H1 (cell line): ENCODE results near the gene NCKIPSD. TPM values are rescaled to one million over a fixed set of nuclear protein-coding genes. Genes with fewer than 3 reads are reported as not detected.
A peak's percentile ranks its signal among the peaks of the same experiment; 100 is the strongest.

Experiments used
- CBX8 ChIP-seq: fragments of 300-800, 300-1000 bp; sonication (generic); IDR thresholded peaks from 2 replicates; pipeline ENCODE4 v1.7.1; 2016; ENCODE audit warnings: low read depth, low read length, borderline replicate concordance
- CHD2 ChIP-seq: IDR thresholded peaks from 2 replicates; pipeline ENCODE4 v1.6.1; 2012; ENCODE audit warnings: low read length, improper control_type of control experiment
- CREB1 ChIP-seq: IDR thresholded peaks from 2 replicates; pipeline ENCODE4 v1.6.1; 2012; ENCODE audit warnings: inconsistent platforms
- CTBP2 ChIP-seq: IDR thresholded peaks from 2 replicates; pipeline ENCODE4 v1.7.0; 2011; ENCODE audit warnings: borderline replicate concordance, mild to moderate bottlenecking, moderate library complexity, mixed read lengths, low read length; ENCODE audit not compliant: insufficient read depth, insufficient read length
- EGR1 ChIP-seq: IDR thresholded peaks from 2 replicates; pipeline ENCODE4 v1.6.1; 2011; ENCODE audit warnings: low read depth, low read length, borderline replicate concordance
- EZH2 ChIP-seq: fragments of 200-600 bp; sonication (generic); IDR thresholded peaks from 2 replicates; pipeline ENCODE4 v1.7.1; 2012; ENCODE audit warnings: low read depth, mild to moderate bottlenecking, moderate library complexity, low read length, inconsistent platforms; ENCODE audit not compliant: severe bottlenecking
- FOSL1 ChIP-seq: IDR thresholded peaks from 2 replicates; pipeline ENCODE4 v1.6.1; 2011; ENCODE audit warnings: mild to moderate bottlenecking, low read depth, low read length, moderate library complexity; ENCODE audit not compliant: insufficient read depth
- HDAC2 ChIP-seq, 2 experiments: fragments of 300-600 bp in 1 of 2; sonication (generic) in 1 of 2; IDR thresholded peaks; 2 replicates each; pipeline ENCODE4 v1.6.1; 2011 to 2012; ENCODE audit warnings: low read depth in 2 of 2, low read length in 2 of 2, mild to moderate bottlenecking in 2 of 2, moderate library complexity in 2 of 2, borderline replicate concordance in 1 of 2, inconsistent platforms in 1 of 2
- JUN ChIP-seq: IDR thresholded peaks from 2 replicates; pipeline ENCODE4 v1.6.1; 2011; ENCODE audit warnings: low read depth, mild to moderate bottlenecking, improper control_type of control experiment, low read length
- MAX ChIP-seq: IDR thresholded peaks from 2 replicates; pipeline ENCODE4 v1.6.1; 2012; ENCODE audit warnings: inconsistent platforms
- NANOG ChIP-seq: IDR thresholded peaks from 2 replicates; pipeline ENCODE4 v1.6.1; 2011; ENCODE audit warnings: low read length, low read depth, mild to moderate bottlenecking, inconsistent platforms; ENCODE audit not compliant: insufficient read depth, poor library complexity, severe bottlenecking
- RAD21 ChIP-seq, 2 experiments: IDR thresholded peaks in 1 of 2; conservative IDR thresholded peaks in 1 of 2; 2 replicates each; pipeline ENCODE4 v1.6.1; 2011; ENCODE audit warnings: low read depth in 2 of 2, low read length in 2 of 2, improper control_type of control experiment in 1 of 2, inconsistent platforms in 1 of 2, mild to moderate bottlenecking in 1 of 2, moderate library complexity in 1 of 2
- RBBP5 ChIP-seq: IDR thresholded peaks from 2 replicates; pipeline ENCODE4 v1.7.1; 2012; ENCODE audit warnings: low read depth, mild to moderate bottlenecking, inconsistent platforms, low read length, moderate library complexity, borderline replicate concordance
- RFX5 ChIP-seq: IDR thresholded peaks from 2 replicates; pipeline ENCODE4 v1.6.1; 2011; ENCODE audit warnings: low read depth, low read length, improper control_type of control experiment, borderline replicate concordance
- SIN3A ChIP-seq, 2 experiments: IDR thresholded peaks in 1 of 2; conservative IDR thresholded peaks in 1 of 2; 2 replicates each; pipeline ENCODE4 v1.6.1; 2011 to 2012; ENCODE audit warnings: low read length in 2 of 2, improper control_type of control experiment in 1 of 2, low read depth in 1 of 2, mild to moderate bottlenecking in 1 of 2
- SUZ12 ChIP-seq: fragments of 200-600 bp; sonication (generic); IDR thresholded peaks from 2 replicates; pipeline ENCODE4 v1.6.1; 2012; ENCODE audit warnings: mild to moderate bottlenecking, inconsistent platforms, low read length, moderate library complexity, mixed read lengths
- TAF1 ChIP-seq: IDR thresholded peaks from 2 replicates; pipeline ENCODE4 v1.6.1; 2011; ENCODE audit warnings: mild to moderate bottlenecking, low read depth, low read length
- TCF12 ChIP-seq: IDR thresholded peaks from 2 replicates; pipeline ENCODE4 v1.6.1; 2011; ENCODE audit warnings: low read depth, mild to moderate bottlenecking, low read length
- USF2 ChIP-seq: IDR thresholded peaks from 2 replicates; pipeline ENCODE4 v1.6.1; 2011; ENCODE audit warnings: low read length, improper control_type of control experiment
- YY1 ChIP-seq: IDR thresholded peaks from 2 replicates; pipeline ENCODE4 v1.6.1; 2011; ENCODE audit warnings: low read depth, mild to moderate bottlenecking, low read length
- polyA plus RNA-seq, 7 experiments: library from polyadenylated mRNA; depleted of rRNA in 3 of 7; stranded (reverse) in 5 of 7; unstranded in 2 of 7; fragments of >200 nt in 5 of 7; fragments of 200-250 nt in 2 of 7; gene quantifications; 1 replicate in 5 of 7; 2 replicates in 1 of 7; 4 replicates in 1 of 7; pipeline versions ENCODE4 v1.2.1 to v1.2.3, GENCODE V29; 2011 to 2013; ENCODE audit warnings: missing spikeins in 2 of 7, mixed read lengths in 2 of 7
- total RNA-seq: library from RNA; stranded (reverse); fragmentation: NEBNext Ultra II Directional; extraction: Animal tissue kit (Norgen Biotek cat#: 25700); gene quantifications from 2 replicates; pipeline ENCODE4 v1.2.1, GENCODE V29; 2021
- TF ChIP-seq, protein P1 (sequence below): IDR thresholded peaks from 2 replicates; pipeline ENCODE4 v1.6.1; 2012; ENCODE audit warnings: inconsistent platforms

The NCKIPSD gene
- total and polyA plus RNA-seq, 2 of the 8 experiments (the other 6 are each of a cell fraction or from before 2014, with no cell fraction given) = 34.7 to 91.8 TPM

GRCh38 chr3:48662753-48663488 lies 22.8 kb downstream of the NCKIPSD start, which contains the start of gene CELSR3 (continued):
- no peak for TF ChIP-seq FOSL1
- TF ChIP-seq TAF1 = peak; percentile 76
- TF ChIP-seq RBBP5 = peak; percentile 31
- no peak for TF ChIP-seq RAD21 (IDR thresholded peaks at IDR 0.05 in 1 of 2, conservative IDR thresholded peaks at IDR 0.05 in 1 of 2; ENCODE audit: low read depth in 2 of 2, low read length in 2 of 2)
- TF ChIP-seq, protein P1, sequence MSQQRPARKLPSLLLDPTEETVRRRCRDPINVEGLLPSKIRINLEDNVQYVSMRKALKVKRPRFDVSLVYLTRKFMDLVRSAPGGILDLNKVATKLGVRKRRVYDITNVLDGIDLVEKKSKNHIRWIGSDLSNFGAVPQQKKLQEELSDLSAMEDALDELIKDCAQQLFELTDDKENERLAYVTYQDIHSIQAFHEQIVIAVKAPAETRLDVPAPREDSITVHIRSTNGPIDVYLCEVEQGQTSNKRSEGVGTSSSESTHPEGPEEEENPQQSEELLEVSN = no peak; the same call in 1 of the 2 replicates
- TF ChIP-seq SUZ12 = no peak
- no peak for TF ChIP-seq RFX5
- no peak for TF ChIP-seq HDAC2 (IDR thresholded peaks at IDR 0.05; ENCODE audit: borderline replicate concordance in 1 of 2, low read depth in 2 of 2, low read length in 2 of 2)
- TF ChIP-seq CHD2 = peak; percentile 58
- peak; percentile 33 for TF ChIP-seq NANOG
- 0 out of 2 replicates have a peak, but pooled peaks have one; percentile 32 for TF ChIP-seq EGR1
- 0 out of 4 replicates have a peak, but pooled peaks of 1 of the 2 experiments have one; percentile 20 for TF ChIP-seq SIN3A (conservative IDR thresholded peaks at IDR 0.05 in 1 of 2, IDR thresholded peaks at IDR 0.05 in 1 of 2; ENCODE audit: low read depth in 1 of 2, low read length in 2 of 2)
- TF ChIP-seq YY1 = peak; percentile 98
- TF ChIP-seq TCF12 = no peak
- TF ChIP-seq USF2 = peak; percentile 18; the same call in 1 of the 2 replicates
- TF ChIP-seq CTBP2 = no peak
- no peak for TF ChIP-seq JUN
- TF ChIP-seq CREB1 = peak; percentile 65
- TF ChIP-seq EZH2 = no peak
- peak; percentile 92 for TF ChIP-seq MAX
- no peak for TF ChIP-seq CBX8
